ENCODE results near the gene LRRFIP2.
"Not testable (repeated sequence)": the region's sequence is repeated elsewhere in the genome, so short reads cannot be mapped to it uniquely, and the experiment has no call there.

Gene LRRFIP2

DNA sequence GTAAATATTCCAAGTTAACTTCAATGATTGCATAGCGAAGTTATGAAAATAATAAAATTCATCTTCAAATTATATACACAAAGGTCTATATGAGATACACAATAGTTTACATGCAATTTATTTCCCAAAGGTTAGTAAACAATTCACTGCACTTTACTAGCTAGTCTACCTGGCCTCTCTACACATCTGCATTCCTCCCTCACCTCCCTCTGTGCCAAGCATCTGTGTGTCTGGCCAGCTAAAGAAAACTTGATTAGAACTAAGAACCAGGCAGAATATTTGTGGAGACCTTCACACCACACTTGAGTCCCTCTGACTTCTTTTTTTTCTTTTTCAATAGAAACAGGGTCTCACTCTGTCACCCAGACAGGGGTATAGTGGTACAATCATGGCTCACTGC is 61.4 kb downstream of the LRRFIP2 start:
- DNase-seq = no peak

- no peak for DNase-seq
Measured at GRCh38 chr3:37111199-37111598, 63.2 kb downstream of the LRRFIP2 start.

DNA sequence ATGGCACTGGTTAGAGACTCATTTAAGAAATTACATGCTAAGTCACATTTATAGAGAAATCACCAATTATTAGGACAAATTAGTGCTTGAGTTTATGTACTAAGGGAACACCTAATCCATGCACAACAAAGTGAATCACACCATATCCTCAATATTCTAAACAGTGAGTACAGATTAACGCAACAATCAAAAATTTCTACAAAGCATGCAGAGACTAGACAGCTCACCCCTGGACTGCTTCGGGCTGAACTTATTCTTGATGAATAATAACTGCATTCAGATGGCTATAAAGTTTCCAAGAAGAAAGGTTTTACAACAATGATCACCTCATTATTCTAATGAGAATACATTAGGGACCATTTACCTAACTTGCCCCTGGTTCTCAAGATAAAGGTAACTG is 66.5 kb downstream of the LRRFIP2 start:
- no peak for DNase-seq

GRCh38 chr3:37103103-37103808 is 71.1 kb downstream of the LRRFIP2 start:
- DNase-seq = no peak

DNA sequence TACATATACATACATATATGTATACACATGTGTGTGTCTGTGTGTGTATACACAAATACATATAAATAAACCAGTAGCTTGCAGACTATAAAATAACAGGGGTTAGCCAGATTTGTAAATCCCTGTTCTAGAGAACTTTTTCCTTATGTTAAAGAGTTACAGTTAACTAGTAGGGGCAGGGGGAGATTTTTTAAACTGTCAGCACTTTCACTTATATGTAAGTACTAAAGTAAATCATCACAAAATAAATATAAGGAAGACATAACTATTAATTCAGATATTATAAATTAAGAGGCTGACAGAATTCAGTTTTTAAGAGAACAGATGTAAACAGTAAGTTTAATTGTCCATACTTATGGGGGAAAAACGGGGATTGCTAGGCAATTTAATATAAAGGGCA is 74.0 kb downstream of the LRRFIP2 start:
- DNase-seq = no peak

- no peak for DNase-seq
Measured at GRCh38 chr3:37099469-37099868, 74.9 kb downstream of the LRRFIP2 start.

- DNase-seq = no peak
Measured at GRCh38 chr3:37098884-37099283, 75.5 kb downstream of the LRRFIP2 start.

DNA sequence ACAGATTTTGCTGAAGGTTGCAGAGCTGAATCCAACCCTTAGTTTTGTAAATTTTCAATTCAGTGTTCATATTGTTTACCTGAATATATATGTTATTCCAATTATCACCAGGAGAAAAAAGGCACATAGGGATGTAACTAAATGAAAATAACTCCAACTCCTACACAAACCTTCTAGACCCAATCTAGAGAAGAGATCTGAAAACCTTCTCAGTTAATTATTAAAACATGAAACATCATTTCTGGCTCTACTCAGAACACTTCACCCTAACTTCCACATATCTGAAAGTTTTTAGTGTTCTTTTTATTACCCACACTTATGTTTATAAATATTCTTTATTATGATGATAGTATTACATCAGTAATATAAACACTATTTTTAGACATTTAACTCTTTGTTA is 76.6 kb downstream of the LRRFIP2 start:
- no peak for DNase-seq

DNA sequence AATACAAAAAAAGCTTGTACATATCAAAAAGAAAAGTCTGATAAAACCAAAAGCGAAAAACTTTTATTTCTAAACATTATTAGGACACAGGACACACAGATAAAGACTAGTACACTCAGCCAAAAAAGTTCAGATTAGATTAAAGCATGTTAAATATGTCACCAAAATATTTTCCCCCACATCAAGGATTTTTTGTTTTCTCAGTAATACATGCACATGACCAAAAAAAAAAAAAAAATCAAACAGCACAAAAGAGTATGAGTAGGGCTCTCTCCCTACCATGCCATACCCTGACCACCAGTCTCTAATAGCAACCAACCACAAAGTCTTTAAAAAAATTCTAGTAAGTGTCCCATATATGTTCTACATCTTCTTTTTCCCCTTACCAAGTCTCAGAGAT is 77.4 kb downstream of the LRRFIP2 start:
- no peak for DNase-seq

GRCh38 chr3:37096288-37096687 is 78.1 kb downstream of the LRRFIP2 start:
- DNase-seq = no peak

DNA sequence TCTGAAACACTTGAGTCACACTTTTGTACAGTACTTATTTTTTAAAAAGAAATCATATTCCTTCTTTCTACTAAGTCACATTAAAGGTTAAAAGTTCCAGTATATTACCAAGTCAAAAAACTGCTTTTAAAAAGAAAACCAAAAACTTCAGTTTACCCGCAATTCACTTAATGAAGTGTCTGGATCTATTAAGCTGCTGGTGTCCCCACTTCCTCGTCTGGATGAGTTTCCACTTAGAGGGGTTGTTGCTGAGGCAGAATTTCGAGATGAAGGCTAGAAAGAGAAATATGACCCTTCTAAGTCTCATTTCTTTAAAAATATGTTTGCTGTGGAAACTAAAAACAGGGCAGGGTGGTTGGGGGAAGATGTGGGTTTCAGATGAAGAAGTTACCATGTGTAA is 79.7 kb downstream of the LRRFIP2 start:
- DNase-seq = no peak

- DNase-seq = no peak
Measured at GRCh38 chr3:37093481-37093880, 80.9 kb downstream of the LRRFIP2 start.

GRCh38 chr3:37092484-37092883 is 81.9 kb downstream of the LRRFIP2 start:
- DNase-seq = no peak

DNA sequence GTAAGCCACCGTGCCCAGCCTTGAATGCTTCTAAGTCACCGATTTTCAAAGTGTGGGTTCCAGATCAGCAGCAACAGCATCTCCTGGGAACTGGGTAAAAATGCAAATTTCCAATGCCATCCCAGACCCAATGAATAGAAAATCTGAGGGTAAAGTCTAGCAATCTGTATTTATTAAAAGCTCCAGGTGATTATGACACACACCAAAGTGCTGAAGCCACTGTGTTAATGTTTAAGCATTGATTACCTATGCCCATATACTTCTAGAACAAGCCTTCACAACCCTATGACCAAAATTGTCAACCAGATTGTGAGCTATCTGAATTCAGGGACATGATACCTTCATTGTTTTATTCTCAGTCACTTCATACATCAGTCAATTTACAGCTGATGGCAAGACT is 86.5 kb downstream of the LRRFIP2 start:
- no peak for DNase-seq

DNA sequence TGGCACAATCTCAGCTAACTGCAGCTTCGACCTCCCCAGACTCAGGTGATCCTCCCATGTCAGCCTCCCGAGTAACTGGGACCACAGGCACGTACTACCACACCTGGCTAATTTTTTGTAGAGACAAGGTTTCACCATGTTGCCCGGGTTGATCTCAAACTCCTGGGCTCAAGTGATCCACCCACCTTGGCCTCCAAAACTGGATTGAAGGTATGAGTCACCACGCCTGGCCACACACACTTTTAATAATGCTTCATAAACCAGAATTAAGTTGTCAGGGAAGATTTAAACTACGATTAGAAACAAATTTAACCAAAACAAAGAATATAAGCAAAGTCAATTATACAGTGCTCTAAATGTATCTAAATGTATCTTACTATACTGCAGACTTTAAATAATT is 87.5 kb downstream of the LRRFIP2 start:
- DNase-seq = no peak

DNA sequence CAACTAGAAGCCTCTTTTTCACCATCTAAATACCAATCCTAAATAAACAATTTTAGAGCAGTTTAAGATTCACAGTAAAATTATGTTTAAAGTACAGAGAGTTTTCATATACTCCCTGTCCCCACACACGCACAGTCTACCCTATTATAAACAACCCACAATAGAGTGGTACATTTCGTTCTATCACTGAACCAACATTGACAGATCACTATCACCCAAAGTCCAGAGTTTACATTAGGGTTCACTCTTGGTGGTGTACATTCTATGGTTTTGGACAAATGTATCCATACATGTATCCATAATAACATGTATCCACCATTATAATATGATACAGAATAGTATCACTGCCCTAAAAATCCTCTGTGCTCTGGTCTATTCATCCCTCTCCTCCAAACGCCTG is 92.1 kb downstream of the LRRFIP2 start:
- DNase-seq = no peak

- no peak for DNase-seq
Measured at GRCh38 chr3:37075955-37076354, 98.4 kb downstream of the LRRFIP2 start.

- no peak for DNase-seq
Measured at GRCh38 chr3:37074178-37074577, 100.2 kb downstream of the LRRFIP2 start.

DNA sequence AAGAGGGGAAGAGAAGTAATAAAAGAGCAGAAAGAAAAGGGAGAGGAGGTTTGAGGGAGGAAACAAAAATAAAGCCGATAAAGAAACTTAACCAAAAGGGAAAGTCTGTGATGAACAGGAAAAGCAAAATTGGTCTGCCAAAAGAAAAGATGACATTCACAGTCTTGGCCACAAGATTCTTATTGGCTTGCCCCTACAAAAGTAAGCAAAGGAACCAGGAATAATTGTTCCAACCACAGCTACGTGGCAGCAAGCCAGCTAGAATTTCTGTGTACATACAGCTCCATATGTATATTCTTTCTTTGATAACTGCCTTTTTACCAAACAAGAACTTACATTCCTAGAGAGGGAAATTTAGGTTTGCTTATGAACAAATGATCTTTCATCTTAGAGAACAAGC is 101.5 kb downstream of the LRRFIP2 start:
- no peak for DNase-seq

GRCh38 chr3:37071921-37072320 is 102.5 kb downstream of the LRRFIP2 start:
- DNase-seq = no peak

GRCh38 chr3:37068031-37068430 is 106.4 kb downstream of the LRRFIP2 start:
- DNase-seq = no peak

- DNase-seq = no peak
Measured at GRCh38 chr3:37067577-37067976, 106.8 kb downstream of the LRRFIP2 start.

GRCh38 chr3:37064747-37065146 is 109.6 kb downstream of the LRRFIP2 start:
- DNase-seq = no peak

GRCh38 chr3:37058117-37058516 is 116.3 kb downstream of the LRRFIP2 start:
- no peak for DNase-seq

DNA sequence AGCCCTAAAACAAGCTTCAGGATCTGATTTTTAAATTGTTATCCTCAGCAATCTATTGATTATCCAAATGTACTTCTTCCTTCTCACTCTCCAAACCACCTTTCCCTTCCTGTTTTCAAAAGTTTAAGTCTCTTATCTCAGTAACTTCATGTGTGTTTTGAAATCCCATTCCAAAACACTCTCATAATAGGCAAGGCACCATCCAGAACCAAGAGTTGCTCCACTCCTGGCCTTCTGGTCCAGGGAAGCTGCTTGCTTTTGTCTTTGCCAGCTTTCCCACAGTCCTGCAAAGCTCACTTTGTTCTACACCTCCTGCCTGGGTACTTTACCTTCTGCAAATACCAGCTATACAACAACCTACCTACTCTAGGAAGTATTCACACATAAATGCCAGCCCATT is 117.6 kb downstream of the LRRFIP2 start:
- DNase-seq = no peak

DNA sequence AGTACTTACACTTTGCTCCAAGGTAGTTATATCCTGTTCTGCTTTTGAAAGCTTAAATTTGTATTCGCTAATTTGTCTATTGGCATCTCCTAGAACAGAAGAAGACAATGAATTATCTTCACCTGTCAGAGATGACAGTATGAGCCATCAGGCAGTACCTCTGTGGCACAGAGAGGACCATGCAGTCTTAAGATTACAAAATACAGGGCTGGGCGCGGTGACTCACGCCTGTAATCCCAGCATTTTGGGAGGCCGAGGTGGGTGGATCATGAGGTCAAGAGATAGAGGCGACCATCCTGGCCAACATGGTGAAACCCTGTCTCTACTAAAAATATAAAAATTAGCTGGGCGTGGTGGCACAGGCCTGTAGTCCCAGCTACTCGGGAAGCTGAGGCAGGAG is 119.3 kb downstream of the LRRFIP2 start:
- not testable (repeated sequence) for DNase-seq

Data from T1000 (cell line).